ENCODE measurements around the gene FAM162A. TPM values are rescaled to one million over a fixed set of nuclear protein-coding genes. Genes with fewer than 3 reads are reported as not detected.

The FAM162A gene
- total and polyA plus RNA-seq, 9 of the 15 experiments (the other 6 are each of a cell fraction or from before 2014, with no cell fraction given) = 37.5 to 211 (median 101) TPM

DNA sequence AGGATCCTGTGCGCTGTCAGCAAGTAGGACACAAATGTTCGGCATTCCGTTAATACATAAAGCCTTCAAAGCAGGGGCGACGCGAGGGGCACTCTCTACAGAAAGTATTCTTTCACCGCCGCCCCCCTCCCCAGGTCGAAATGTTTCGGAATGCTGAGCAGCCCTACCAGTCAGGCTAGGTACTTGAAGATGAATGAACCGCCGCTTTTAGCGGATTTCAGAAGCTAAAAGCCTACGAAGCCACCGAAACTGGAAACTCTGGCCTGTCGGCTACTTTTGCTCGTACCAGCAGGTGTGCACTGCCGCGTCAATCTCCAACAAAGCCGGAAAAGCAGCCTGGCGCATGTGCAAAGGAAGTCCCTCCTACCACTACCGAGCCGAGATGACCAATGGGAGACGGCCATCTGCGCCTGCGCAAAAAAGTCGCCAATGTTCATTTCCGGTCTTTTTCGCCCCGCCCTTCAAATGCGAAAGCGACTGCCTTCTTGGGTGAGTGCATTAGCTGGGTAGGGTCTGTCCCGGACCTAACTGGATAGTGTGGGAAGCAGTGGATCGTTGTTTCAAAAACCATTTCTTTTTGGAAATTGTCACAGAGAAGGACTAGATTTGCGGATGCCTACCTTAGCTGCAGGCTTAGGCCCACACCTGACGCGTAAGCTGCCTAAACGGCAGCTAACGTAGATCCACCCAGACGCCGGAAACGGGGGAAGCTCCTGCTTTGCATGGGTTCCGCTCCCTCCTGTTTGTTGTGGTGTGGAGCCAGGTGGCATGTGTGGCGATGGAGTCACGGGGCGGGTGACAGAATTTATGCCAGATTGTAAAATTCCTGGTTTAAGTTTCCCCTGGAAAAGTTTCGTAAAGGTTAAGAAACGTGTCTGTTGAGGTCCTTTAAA is 32.0 kb downstream of the FAM162A start, which contains the start of gene WDR5B (continued):
- peak; percentile 42; the same call in 1 of the 2 replicates for TF ChIP-seq MYC (IDR thresholded peaks at IDR 0.05; ENCODE audit: low read depth, low read length)
- TF ChIP-seq MYC (CRISPR knock-in tag; IDR thresholded peaks at IDR 0.05; ENCODE audit: borderline replicate concordance, low read depth) = no peak
- TF ChIP-seq ZBTB40 (IDR thresholded peaks at IDR 0.05) = peak; percentile 85
- TF ChIP-seq ZBTB40 (CRISPR knock-in tag; IDR thresholded peaks at IDR 0.05) = no peak
- TF ChIP-seq NONO (IDR thresholded peaks at IDR 0.05; ENCODE audit: low read depth in 2 of 2, low read length in 1 of 2) = peak in 1 of 2 experiments; percentile 61; a peak in 1 of 4 replicates
- TF ChIP-seq POLR2H (tag; IDR thresholded peaks at IDR 0.05; ENCODE audit: low read depth) = peak; percentile 90
- 0 out of 2 replicates have a peak, but pooled peaks have one; percentile 27 for TF ChIP-seq FOXK1 (CRISPR knock-in tag; IDR thresholded peaks at IDR 0.05; ENCODE audit: borderline replicate concordance)
- TF ChIP-seq LCOR (CRISPR knock-in tag; IDR thresholded peaks at IDR 0.05) = no peak
- no peak for TF ChIP-seq ZNF436 (CRISPR knock-in tag; IDR thresholded peaks at IDR 0.05)
- peak; percentile 74 for TF ChIP-seq GTF2E2 (tag; IDR thresholded peaks at IDR 0.05)
- TF ChIP-seq HDAC3 (IDR thresholded peaks at IDR 0.05; ENCODE audit: borderline replicate concordance, partially characterized antibody) = peak; percentile 26
- TF ChIP-seq KDM5B (IDR thresholded peaks at IDR 0.05; ENCODE audit: insufficient replicate concordance, low read depth, low read length) = peak; percentile 81
- TF ChIP-seq, protein P1, sequence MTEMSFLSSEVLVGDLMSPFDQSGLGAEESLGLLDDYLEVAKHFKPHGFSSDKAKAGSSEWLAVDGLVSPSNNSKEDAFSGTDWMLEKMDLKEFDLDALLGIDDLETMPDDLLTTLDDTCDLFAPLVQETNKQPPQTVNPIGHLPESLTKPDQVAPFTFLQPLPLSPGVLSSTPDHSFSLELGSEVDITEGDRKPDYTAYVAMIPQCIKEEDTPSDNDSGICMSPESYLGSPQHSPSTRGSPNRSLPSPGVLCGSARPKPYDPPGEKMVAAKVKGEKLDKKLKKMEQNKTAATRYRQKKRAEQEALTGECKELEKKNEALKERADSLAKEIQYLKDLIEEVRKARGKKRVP (CRISPR knock-in tag; IDR thresholded peaks at IDR 0.05) = no peak
- TF ChIP-seq CREB3L1 (IDR thresholded peaks at IDR 0.05; ENCODE audit: borderline replicate concordance, low read depth) = peak; percentile 82; the same call in 1 of the 2 replicates
- TF ChIP-seq ZNF668 (CRISPR knock-in tag; IDR thresholded peaks at IDR 0.05) = no peak

All from K562 (cell line).